Adrenal gland (tissue), 12 donors: Measurements from ENCODE around the gene KANSL1L. TPM values are rescaled to one million over a fixed set of nuclear protein-coding genes. Genes with fewer than 3 reads are reported as not detected.
"Not testable (repeated sequence)": the region's sequence is repeated elsewhere in the genome, so short reads cannot be mapped to it uniquely, and the experiment has no call there.

Source experiments
- DNase-seq, 7 donors: peaks; one replicate each; pipeline ENCODE4 v3.0.0-alpha.2; 2019 to 2020
- H3K27ac ChIP-seq, 5 donors: fragments of 200-600 bp; sonication (generic) in 4 of 5; 1 replicate in 3 of 5; 2 replicates in 2 of 5; pipeline versions ENCODE4 v1.5.1 to v1.8.0; 2016 to 2020; ENCODE audit warnings: mild to moderate bottlenecking in 1 of 5
- H3K27me3 ChIP-seq: fragments of 200-600 bp; 2 replicates; pipeline ENCODE4 v1.8.0; 2021
- H3K36me3 ChIP-seq, 2 donors: fragments of 200-600 bp; replicated peaks in 1 of 2; 1 replicate in 1 of 2; 2 replicates in 1 of 2; pipeline versions ENCODE4 v1.5.1 to v1.8.0; 2018 to 2022
- H3K4me1 ChIP-seq, 2 donors: fragments of 200-600 bp; replicated peaks in 1 of 2; 1 replicate in 1 of 2; 2 replicates in 1 of 2; pipeline versions ENCODE4 v1.5.1 to v1.8.0; 2018 to 2021
- H3K4me3 ChIP-seq, 4 donors: fragments of 200-600 bp; sonication (generic) in 3 of 4; one replicate each; pipeline ENCODE4 v1.5.1; 2016 to 2018
- H3K9me3 ChIP-seq, 3 donors: fragments of 200-600 bp; sonication (generic) in 1 of 3; replicated peaks in 1 of 3; 1 replicate in 2 of 3; 2 replicates in 1 of 3; pipeline versions ENCODE4 v1.5.1 to v1.8.0; 2016 to 2021
- POLR2A ChIP-seq, 2 donors: fragments of 450-650 bp; IDR thresholded peaks; one replicate each; pipeline ENCODE4 v1.6.1; 2017; ENCODE audit warnings: antibody characterized with exemption in 2 of 2, mild to moderate bottlenecking in 2 of 2, moderate library complexity in 1 of 2
- WGBS, 4 donors: extraction: QIAGEN DNeasy Blood & Tissue Kit in 2 of 4; methylation state at CpG; one replicate each; pipeline versions ENCODE4 v1.1.5 to v1.1.7; 2013 to 2017; 5-methylcytosine and 5-hydroxymethylcytosine counted together
- intact Hi-C, 2 donors: fragments of 100-400 bp; cut with DNase I; formaldehyde crosslinking; loops; one replicate each; pipeline versions ENCODE4 v1.14.1 to v1.15.0; 2022 to 2023
- polyA plus RNA-seq, 3 donors: library from polyadenylated mRNA; stranded (reverse); fragments of 200-250 nt in 2 of 3; fragments of 350-450 nt in 1 of 3; fragmentation: Illumina TruSeq in 1 of 3; extraction: RNeasy Lipid Tissue Mini Kit (QIAGEN cat#74804) in 1 of 3; gene quantifications; one replicate each; pipeline ENCODE4 v1.2.3, GENCODE V29; 2013 to 2014
- total RNA-seq, 9 donors: library from RNA; depleted of rRNA in 4 of 9; stranded (reverse); fragments of >200 nt in 4 of 9; fragments of 120-200 nt in 1 of 9; fragmentation: NEBNext Ultra II Directional in 1 of 9; extraction: Animal tissue kit (Norgen Biotek cat#: 25700) in 1 of 9; gene quantifications; one replicate each; pipeline versions ENCODE4 v1.1.0 to v1.2.4, GENCODE V29; 2013 to 2023
- TF ChIP-seq, protein P1 (sequence below), 6 experiments: fragments of 450-650 bp in 4 of 6; fragments of 200-600 bp in 2 of 6; sonication (generic) in 1 of 6; IDR thresholded peaks; 1 replicate in 5 of 6; 2 replicates in 1 of 6; pipeline versions ENCODE4 v1.5.1 to v1.8.0; 2016 to 2021; ENCODE audit warnings: antibody characterized with exemption in 6 of 6, mild to moderate bottlenecking in 2 of 6, moderate library complexity in 1 of 6
- donor health status: healthy with polysubstance abuse.
- donor health status: Bipolar disorder and iron deficiency.
- donor health status: DM: yes; HTN: yes; CAD: no.
- donor health status: DM: no; HTN: no; CAD: no.
- donor health status: DM: no; HTN: no; CAD: no.
- donor health status: DM: yes; HTN: yes; CAD: no.

The KANSL1L gene
- total and polyA plus RNA-seq, 12 donors: 5.4 to 36.3 (median 16.0) TPM

DNA sequence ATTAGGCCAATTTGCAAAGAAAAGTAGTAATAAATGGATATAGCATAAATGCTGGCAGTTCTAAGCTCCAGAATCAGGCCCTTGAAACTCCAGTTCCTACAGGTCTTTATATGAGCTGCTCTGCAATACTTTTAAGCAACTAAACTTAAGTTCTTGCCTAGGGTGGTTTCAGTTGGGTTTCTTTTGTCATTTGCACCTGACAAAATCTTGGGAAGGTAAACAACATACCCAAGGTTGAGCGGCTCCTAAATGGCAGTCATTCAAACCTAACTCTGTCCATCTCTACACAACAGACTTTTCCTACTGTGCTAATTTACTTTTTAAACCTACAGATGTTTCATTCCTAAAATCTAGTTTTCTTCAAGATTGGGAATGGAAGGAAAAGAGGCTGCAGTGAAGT, 9.3 kb upstream of the KANSL1L start:
- no peaks in the 10 kb centered on the region for H3K27me3 ChIP-seq
- 93 to 100% (median 100%) methylated on average over 1 of the region's 1 CpG for WGBS, 4 donors
- TF ChIP-seq POLR2A (IDR thresholded peaks at IDR 0.05): no peak
- TF ChIP-seq, protein P1, sequence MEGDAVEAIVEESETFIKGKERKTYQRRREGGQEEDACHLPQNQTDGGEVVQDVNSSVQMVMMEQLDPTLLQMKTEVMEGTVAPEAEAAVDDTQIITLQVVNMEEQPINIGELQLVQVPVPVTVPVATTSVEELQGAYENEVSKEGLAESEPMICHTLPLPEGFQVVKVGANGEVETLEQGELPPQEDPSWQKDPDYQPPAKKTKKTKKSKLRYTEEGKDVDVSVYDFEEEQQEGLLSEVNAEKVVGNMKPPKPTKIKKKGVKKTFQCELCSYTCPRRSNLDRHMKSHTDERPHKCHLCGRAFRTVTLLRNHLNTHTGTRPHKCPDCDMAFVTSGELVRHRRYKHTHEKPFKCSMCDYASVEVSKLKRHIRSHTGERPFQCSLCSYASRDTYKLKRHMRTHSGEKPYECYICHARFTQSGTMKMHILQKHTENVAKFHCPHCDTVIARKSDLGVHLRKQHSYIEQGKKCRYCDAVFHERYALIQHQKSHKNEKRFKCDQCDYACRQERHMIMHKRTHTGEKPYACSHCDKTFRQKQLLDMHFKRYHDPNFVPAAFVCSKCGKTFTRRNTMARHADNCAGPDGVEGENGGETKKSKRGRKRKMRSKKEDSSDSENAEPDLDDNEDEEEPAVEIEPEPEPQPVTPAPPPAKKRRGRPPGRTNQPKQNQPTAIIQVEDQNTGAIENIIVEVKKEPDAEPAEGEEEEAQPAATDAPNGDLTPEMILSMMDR (IDR thresholded peaks at IDR 0.05): no peak

GRCh38 chr2:210179351-210179990, 8.3 kb upstream of the KANSL1L start:
- no peak for DNase-seq
- intact Hi-C loops: no loop called here
- H3K27ac ChIP-seq: no peak overlapping the region

More for the DNA sequence above, 9.3 kb upstream of the KANSL1L start:
- no peak for DNase-seq
- H3K27ac ChIP-seq: no peak overlapping the region
- no peaks in the 10 kb centered on the region for H3K36me3 ChIP-seq
- H3K9me3 ChIP-seq: no peaks in the 10 kb centered on the region
- intact Hi-C loops: no loop called here
- H3K4me3 ChIP-seq: no peak overlapping the region
- no peaks in the 10 kb centered on the region for H3K4me1 ChIP-seq

GRCh38 chr2:210177769-210178168, 6.6 kb upstream of the KANSL1L start:
- no peaks in the 10 kb centered on the region for H3K27me3 ChIP-seq
- intact Hi-C loops: no loop called here
- 86 to 100% (median 91%) methylated on average over 1 of the region's 1 CpG for WGBS, 4 donors
- no peak overlapping the region for H3K4me3 ChIP-seq
- no peaks in the 10 kb centered on the region for H3K4me1 ChIP-seq
- DNase-seq: no peak
- H3K36me3 ChIP-seq: no peaks in the 10 kb centered on the region
- H3K9me3 ChIP-seq: no peaks in the 10 kb centered on the region
- no peak overlapping the region for H3K27ac ChIP-seq
- TF ChIP-seq POLR2A (IDR thresholded peaks at IDR 0.05): no peak
- TF ChIP-seq, protein P1 (IDR thresholded peaks at IDR 0.05): no peak

More at GRCh38 chr2:210179351-210179990, 8.3 kb upstream of the KANSL1L start:
- Histone ChIP-seq H3K4me1 (no peaks in the 10 kb centered on the region), H3K4me3 (no peak overlapping the region), H3K36me3 (no peaks in the 10 kb centered on the region), H3K27me3 (no peaks in the 10 kb centered on the region), H3K9me3 (no peaks in the 10 kb centered on the region)
- no peak for TF ChIP-seq POLR2A (IDR thresholded peaks at IDR 0.05)

DNA sequence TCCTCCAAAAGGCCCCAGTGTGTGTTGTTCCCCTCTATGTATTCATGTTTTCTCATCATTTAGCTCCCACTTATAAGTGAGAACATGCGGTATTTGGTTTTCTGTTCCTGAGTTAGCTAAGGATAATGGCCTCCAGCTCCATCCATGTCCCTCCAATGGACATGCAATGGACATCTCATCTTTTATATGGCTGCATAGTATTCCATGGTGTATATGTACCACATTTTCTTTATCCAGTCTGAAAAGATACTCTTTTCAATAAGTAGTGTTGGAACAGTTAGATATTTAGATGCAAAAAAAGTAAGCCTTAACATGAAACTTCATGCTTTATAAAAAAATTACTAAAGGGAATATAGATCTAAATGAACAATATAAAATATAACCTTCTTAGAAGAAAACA, 5.9 kb upstream of the KANSL1L start:
- 92 to 100% (median 94%) methylated on average over 1 of the region's 1 CpG for WGBS, 4 donors
- intact Hi-C loops, H3K4me1 ChIP-seq, H3K36me3 ChIP-seq, H3K27ac ChIP-seq, H3K9me3 ChIP-seq, H3K4me3 ChIP-seq, H3K27me3 ChIP-seq, DNase-seq: not testable (repeated sequence)

DNA sequence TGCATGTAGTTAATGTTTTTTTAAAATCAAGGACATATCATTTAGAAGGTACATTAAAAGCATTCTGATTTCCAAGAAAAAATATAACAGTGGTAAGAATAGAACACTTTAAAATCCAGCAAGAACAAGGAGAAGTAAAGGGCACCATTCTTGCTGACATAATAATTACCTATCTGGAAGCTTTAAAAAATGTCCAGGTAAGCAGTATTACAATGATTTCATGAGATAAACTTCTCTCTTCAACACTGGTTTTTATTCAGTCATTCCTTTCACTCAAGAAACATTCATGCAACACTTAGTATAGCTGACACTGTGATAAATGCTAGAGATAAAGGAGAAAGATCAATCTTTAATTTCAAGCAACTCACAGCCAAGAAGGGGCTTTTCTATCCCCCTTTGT, 2.9 kb upstream of the KANSL1L start:
- H3K27ac ChIP-seq: no peak overlapping the region
- no peaks in the 10 kb centered on the region for H3K36me3 ChIP-seq
- intact Hi-C loops: no loop called here
- H3K27me3 ChIP-seq: no peaks in the 10 kb centered on the region
- no peak for TF ChIP-seq POLR2A (IDR thresholded peaks at IDR 0.05)
- TF ChIP-seq, protein P1 (IDR thresholded peaks at IDR 0.05): no peak
- H3K4me3 ChIP-seq: no peak overlapping the region
- peaks cover 0 to 6% of the 10 kb centered on the region in 2 donors for H3K4me1 ChIP-seq
- H3K9me3 ChIP-seq: no peaks in the 10 kb centered on the region
- DNase-seq: no peak
